ENCODE results near the gene C13orf46.

DNA sequence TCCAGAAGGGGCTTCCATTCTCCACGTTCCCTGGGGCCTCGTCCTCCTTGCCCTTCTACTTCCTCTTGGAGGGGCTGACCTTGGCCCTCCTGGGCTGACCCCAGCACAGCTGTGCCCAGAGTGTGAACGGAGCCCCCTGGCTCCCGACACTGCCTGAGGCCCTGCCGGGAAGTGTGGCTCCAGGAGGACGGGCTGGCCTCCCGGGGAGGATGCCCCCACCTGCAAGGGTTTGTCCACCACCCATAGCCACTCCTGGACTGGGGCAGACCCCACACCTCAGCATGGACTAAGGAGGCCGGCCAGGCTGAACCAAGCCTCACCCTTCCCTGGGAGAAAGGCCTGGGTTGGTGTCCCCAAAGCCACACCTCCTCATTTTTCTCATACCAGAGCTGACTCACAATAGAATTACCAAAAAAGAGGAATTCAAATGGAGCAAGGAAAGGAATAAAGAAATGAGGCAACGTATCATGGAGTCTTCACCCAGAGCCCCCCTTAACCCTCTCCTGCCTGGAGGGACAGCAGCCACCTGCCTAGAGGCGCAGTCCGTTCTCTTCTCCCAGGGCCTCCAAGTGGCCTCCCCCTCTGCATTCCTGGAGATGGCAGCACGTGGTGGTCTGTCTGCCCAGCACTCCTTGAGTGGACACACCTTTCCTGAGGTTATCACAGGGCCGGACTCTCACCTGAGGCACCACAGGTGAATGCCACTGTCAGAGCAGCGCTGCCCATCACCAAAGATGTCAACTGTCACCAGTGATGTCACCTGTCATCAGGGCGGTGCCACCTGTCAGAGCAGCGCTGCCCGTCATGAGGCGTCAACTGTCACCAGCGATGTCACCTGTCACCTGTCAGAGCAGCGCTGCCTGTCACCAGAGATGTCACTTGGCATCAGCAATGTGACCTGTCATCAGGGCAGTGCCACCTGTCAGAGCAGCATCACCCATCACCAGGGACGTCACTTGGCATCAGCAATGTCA is 3.1 kb upstream of the C13orf46 start:
- TF ChIP-seq MAX (IDR thresholded peaks at IDR 0.05) (no peak), CEBPB (IDR thresholded peaks at IDR 0.05; ENCODE audit: low read depth, low read length) (no peak), EZH2 (IDR thresholded peaks at IDR 0.05; ENCODE audit: low read depth, low read length, severe bottlenecking) (no peak), NRF1 (IDR thresholded peaks at IDR 0.05; ENCODE audit: low read depth, low read length) (no peak), CTCF (IDR thresholded peaks at IDR 0.05; ENCODE audit: control extremely low read depth in 1 of 3, insufficient read depth in 1 of 3, low read depth in 1 of 3, low read length in 3 of 3) (no peak), HDAC2 (IDR thresholded peaks at IDR 0.05; ENCODE audit: borderline replicate concordance in 1 of 2, low read depth in 2 of 2, low read length in 2 of 2) (no peak), JUN (IDR thresholded peaks at IDR 0.05; ENCODE audit: low read depth, low read length) (no peak), POLR2A (IDR thresholded peaks at IDR 0.05; ENCODE audit: control extremely low read depth in 1 of 2, low read depth in 2 of 2, low read length in 2 of 2) (no peak)
- TF ChIP-seq, protein P1, sequence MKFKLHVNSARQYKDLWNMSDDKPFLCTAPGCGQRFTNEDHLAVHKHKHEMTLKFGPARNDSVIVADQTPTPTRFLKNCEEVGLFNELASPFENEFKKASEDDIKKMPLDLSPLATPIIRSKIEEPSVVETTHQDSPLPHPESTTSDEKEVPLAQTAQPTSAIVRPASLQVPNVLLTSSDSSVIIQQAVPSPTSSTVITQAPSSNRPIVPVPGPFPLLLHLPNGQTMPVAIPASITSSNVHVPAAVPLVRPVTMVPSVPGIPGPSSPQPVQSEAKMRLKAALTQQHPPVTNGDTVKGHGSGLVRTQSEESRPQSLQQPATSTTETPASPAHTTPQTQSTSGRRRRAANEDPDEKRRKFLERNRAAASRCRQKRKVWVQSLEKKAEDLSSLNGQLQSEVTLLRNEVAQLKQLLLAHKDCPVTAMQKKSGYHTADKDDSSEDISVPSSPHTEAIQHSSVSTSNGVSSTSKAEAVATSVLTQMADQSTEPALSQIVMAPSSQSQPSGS (IDR thresholded peaks at IDR 0.05; ENCODE audit: low read length) = no peak

Data from H1 (cell line).